Large intestine (tissue), 12 donors: ENCODE measurements around the gene SNRPA. TPM values are rescaled to one million over a fixed set of nuclear protein-coding genes. Genes with fewer than 3 reads are reported as not detected.

ENCODE experiments used
- DNase-seq, 2 donors: peaks; one replicate each; pipeline versions ENCODE4 v3.0.0 to v3.0.0-alpha.2; 2013
- H3K27ac ChIP-seq: one replicate; pipeline ENCODE4 v1.5.1; 2013; ENCODE audit warnings: low read length
- H3K27me3 ChIP-seq: 2 replicates; pipeline ENCODE4 v1.6.1; 2013; ENCODE audit warnings: low read length; ENCODE audit not compliant: control insufficient read depth, insufficient read depth
- H3K36me3 ChIP-seq: 2 replicates; pipeline ENCODE4 v1.6.1; 2013; ENCODE audit warnings: low read length; ENCODE audit not compliant: control insufficient read depth, insufficient read depth
- H3K4me1 ChIP-seq: one replicate; pipeline ENCODE4 v1.6.1; 2013; ENCODE audit warnings: low read length; ENCODE audit not compliant: control insufficient read depth, insufficient read depth
- H3K4me3 ChIP-seq: one replicate; pipeline ENCODE4 v1.5.1; 2013; ENCODE audit warnings: low read length
- H3K9me3 ChIP-seq: one replicate; pipeline ENCODE4 v1.6.1; 2013; ENCODE audit warnings: mild to moderate bottlenecking, low read depth, low read length, moderate library complexity; ENCODE audit not compliant: control insufficient read depth
- WGBS: methylation state at CpG from one replicate; pipeline ENCODE4 v1.1.5; 2013; ENCODE audit warnings: low lambda C conversion rate; ENCODE audit not compliant: insufficient coverage; 5-methylcytosine and 5-hydroxymethylcytosine counted together
- long read RNA-seq, 11 donors: transcript quantifications; one replicate each; lab custom pipeline, GENCODE V29; 2026
- polyA plus RNA-seq: library from polyadenylated mRNA; unstranded; fragments of 120-200 nt; gene quantifications from one replicate; pipeline ENCODE4 v1.2.1, GENCODE V29; 2013

Gene SNRPA
- 65.7 TPM for polyA plus RNA-seq
- long read RNA-seq, donor 1, transcript SNRPA-201 (6 exons, 1,621 nt) = major isoform, 21 of 24 reads
- long read RNA-seq, donor 1, partial matches to known transcripts = 0 of 24 reads
- long read RNA-seq, donor 1, other reads (novel, unspliced or antisense) = 0 of 24 reads
- long read RNA-seq, donor 2, transcript SNRPA-201 (6 exons, 1,621 nt) = major isoform, 48 of 62 reads
- long read RNA-seq, donor 2, partial matches to known transcripts = 8 of 62 reads
- long read RNA-seq, donor 2, other reads (novel, unspliced or antisense) = 0 of 62 reads
- long read RNA-seq, donor 3, transcript SNRPA-201 (6 exons, 1,621 nt) = major isoform, 19 of 34 reads
- long read RNA-seq, donor 3, transcript SNRPA-205 (4 exons, 952 nt) = minor isoform, 7 of 34 reads
- long read RNA-seq, donor 3, partial matches to known transcripts = 6 of 34 reads
- long read RNA-seq, donor 3, other reads (novel, unspliced or antisense) = 0 of 34 reads
- long read RNA-seq, donor 4, partial matches to known transcripts = 0 of 5 reads
- long read RNA-seq, donor 4, other reads (novel, unspliced or antisense) = 0 of 5 reads
- long read RNA-seq, donor 5, transcript SNRPA-201 (6 exons, 1,621 nt) = major isoform, 16 of 19 reads
- long read RNA-seq, donor 5, partial matches to known transcripts = 0 of 19 reads
- long read RNA-seq, donor 5, other reads (novel, unspliced or antisense) = 0 of 19 reads
- long read RNA-seq, donor 6, transcript SNRPA-201 (6 exons, 1,621 nt) = major isoform, 18 of 23 reads
- long read RNA-seq, donor 6, partial matches to known transcripts = 0 of 23 reads
- long read RNA-seq, donor 6, other reads (novel, unspliced or antisense) = 0 of 23 reads
- long read RNA-seq, donor 7, transcript SNRPA-201 (6 exons, 1,621 nt) = major isoform, 16 of 19 reads
- long read RNA-seq, donor 7, partial matches to known transcripts = 0 of 19 reads
- long read RNA-seq, donor 7, other reads (novel, unspliced or antisense) = 0 of 19 reads
- long read RNA-seq, donor 8, transcript SNRPA-201 (6 exons, 1,621 nt) = major isoform, 38 of 56 reads
- long read RNA-seq, donor 8, partial matches to known transcripts = 14 of 56 reads
- long read RNA-seq, donor 8, other reads (novel, unspliced or antisense) = 0 of 56 reads
- long read RNA-seq, donor 9, transcript SNRPA-201 (6 exons, 1,621 nt) = major isoform, 16 of 18 reads
- long read RNA-seq, donor 9, partial matches to known transcripts = 0 of 18 reads
- long read RNA-seq, donor 9, other reads (novel, unspliced or antisense) = 0 of 18 reads
- long read RNA-seq, donor 10, transcript SNRPA-201 (6 exons, 1,621 nt) = major isoform, 31 of 32 reads
- long read RNA-seq, donor 10, partial matches to known transcripts = 0 of 32 reads
- long read RNA-seq, donor 10, other reads (novel, unspliced or antisense) = 0 of 32 reads
- long read RNA-seq, donor 11, transcript SNRPA-201 (6 exons, 1,621 nt) = major isoform, 17 of 19 reads
- long read RNA-seq, donor 11, partial matches to known transcripts = 0 of 19 reads
- long read RNA-seq, donor 11, other reads (novel, unspliced or antisense) = 0 of 19 reads

- no CpG with 5 or more reads among the region's 46 CpGs for WGBS
- H3K36me3 ChIP-seq = peaks cover 8% of the 10 kb centered on the region
- H3K27ac ChIP-seq = peak within 1 kb of the TSS; percentile 94
- peak; percentile 97 to 99 for DNase-seq
- H3K4me3 ChIP-seq = peak within 1 kb of the TSS; percentile 75
- H3K27me3 ChIP-seq = no peaks in the 10 kb centered on the region
- H3K9me3 ChIP-seq = no peaks in the 10 kb centered on the region
- H3K4me1 ChIP-seq = peaks cover 22% of the 10 kb centered on the region
Measured at GRCh38 chr19:40750874-40751537, at the start of gene SNRPA. TSS of gene SNRPA (plus strand) at chr19:40751203. CDS start at chr19:40751409, 206 bp downstream.

GRCh38 chr19:40701758-40702157 lies 49.2 kb upstream of the SNRPA start:
- Histone ChIP-seq H3K9me3 (no peaks in the 10 kb centered on the region), H3K27ac (no peak overlapping the region), H3K36me3 (peaks cover 78% of the 10 kb centered on the region), H3K4me3 (no peak overlapping the region), H3K27me3 (no peaks in the 10 kb centered on the region), H3K4me1 (peaks cover 2% of the 10 kb centered on the region)
- WGBS = no CpG with 5 or more reads among the region's 6 CpGs
- no peak for DNase-seq

- DNase-seq = peak in 1 of 2 donors; percentile 40
- peaks cover 76% of the 10 kb centered on the region for H3K36me3 ChIP-seq
- H3K4me1 ChIP-seq = peaks cover 2% of the 10 kb centered on the region
- H3K4me3 ChIP-seq = no peak overlapping the region
- H3K27me3 ChIP-seq = no peaks in the 10 kb centered on the region
- H3K9me3 ChIP-seq = no peaks in the 10 kb centered on the region
- 68% methylated on average over 5 of the region's 18 CpGs for WGBS
- no peak overlapping the region for H3K27ac ChIP-seq
Measured at GRCh38 chr19:40702337-40703012, 48.5 kb upstream of the SNRPA start.

GRCh38 chr19:40703029-40703755 lies 47.8 kb upstream of the SNRPA start:
- Histone ChIP-seq H3K36me3 (peaks cover 81% of the 10 kb centered on the region), H3K27ac (no peak overlapping the region), H3K27me3 (no peaks in the 10 kb centered on the region), H3K4me1 (peaks cover 2% of the 10 kb centered on the region), H3K4me3 (no peak overlapping the region), H3K9me3 (no peaks in the 10 kb centered on the region)
- no peak for DNase-seq
- WGBS = 100% methylated on average over 5 of the region's 24 CpGs

GRCh38 chr19:40704491-40705361 lies 46.3 kb upstream of the SNRPA start:
- Histone ChIP-seq H3K4me1 (peaks cover 2% of the 10 kb centered on the region), H3K27me3 (no peaks in the 10 kb centered on the region), H3K9me3 (no peaks in the 10 kb centered on the region), H3K4me3 (no peak overlapping the region), H3K27ac (no peak overlapping the region), H3K36me3 (peaks cover 84% of the 10 kb centered on the region)
- WGBS = 100% methylated on average over 3 of the region's 18 CpGs
- no peak for DNase-seq

DNA sequence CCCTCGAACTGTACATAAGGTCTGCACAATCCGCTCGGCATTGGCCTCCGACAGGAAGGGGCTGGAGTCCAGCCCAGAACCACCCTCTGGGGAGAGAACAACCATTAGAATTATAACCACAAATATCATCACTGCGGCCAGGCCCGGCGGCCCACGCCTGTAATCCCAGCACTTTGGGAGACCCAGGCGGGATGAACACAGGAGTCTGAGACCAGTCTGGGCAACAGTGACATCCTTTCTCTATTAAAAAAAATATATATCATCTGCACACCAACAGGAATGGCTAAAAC lies 45.7 kb upstream of the SNRPA start:
- Histone ChIP-seq H3K4me1 (peaks cover 2% of the 10 kb centered on the region), H3K9me3 (no peaks in the 10 kb centered on the region), H3K4me3 (no peak overlapping the region), H3K27ac (no peak overlapping the region), H3K36me3 (peaks cover 81% of the 10 kb centered on the region), H3K27me3 (no peaks in the 10 kb centered on the region)
- DNase-seq = no peak
- 90% methylated on average over 4 of the region's 9 CpGs for WGBS

DNA sequence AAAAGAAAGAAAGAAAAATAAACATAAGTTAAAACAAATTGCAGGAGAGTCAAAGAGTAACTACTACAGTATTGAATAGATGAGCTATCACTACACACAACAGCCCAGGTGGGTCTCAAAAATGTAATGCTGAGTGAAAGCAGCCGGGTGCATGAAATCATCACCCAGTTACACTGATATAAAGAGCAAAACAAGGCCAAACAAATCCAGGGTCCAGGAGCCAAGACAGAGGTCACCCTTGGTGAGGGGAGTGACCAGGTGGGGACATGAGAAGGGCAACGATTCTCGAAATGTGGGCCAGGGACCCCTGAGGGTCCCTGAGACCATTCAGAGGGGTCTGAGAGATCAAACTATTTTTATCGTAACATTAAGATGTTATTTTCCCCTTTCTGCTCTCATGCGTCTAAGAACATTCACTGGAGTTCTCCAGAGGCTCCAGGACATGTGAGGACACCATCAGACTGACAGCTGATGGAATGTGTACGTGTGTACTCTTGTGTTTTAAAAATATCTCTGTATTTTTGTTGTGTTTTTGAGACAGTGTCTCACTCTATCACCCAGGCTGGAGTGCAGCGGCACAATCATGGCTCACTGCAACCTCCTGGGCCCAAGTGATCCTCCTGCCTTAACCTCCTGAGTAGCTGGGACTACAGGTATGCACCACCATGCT lies 44.9 kb upstream of the SNRPA start:
- Histone ChIP-seq H3K27me3 (no peaks in the 10 kb centered on the region), H3K27ac (no peak overlapping the region), H3K4me3 (no peak overlapping the region), H3K9me3 (no peaks in the 10 kb centered on the region), H3K4me1 (peaks cover 2% of the 10 kb centered on the region), H3K36me3 (peaks cover 78% of the 10 kb centered on the region)
- no CpG with 5 or more reads among the region's 7 CpGs for WGBS
- no peak for DNase-seq

- Histone ChIP-seq H3K9me3 (no peaks in the 10 kb centered on the region), H3K27me3 (no peaks in the 10 kb centered on the region), H3K4me3 (no peak overlapping the region), H3K36me3 (peaks cover 72% of the 10 kb centered on the region), H3K27ac (no peak overlapping the region), H3K4me1 (peaks cover 2% of the 10 kb centered on the region)
- 100% methylated on average over 1 of the region's 7 CpGs for WGBS
- DNase-seq = no peak
Measured at GRCh38 chr19:40707615-40708014, 43.4 kb upstream of the SNRPA start.
